NCI-H2107 (cell line): ENCODE data around the gene KNDC1.
"Not testable (repeated sequence)": the region's sequence is repeated elsewhere in the genome, so short reads cannot be mapped to it uniquely, and the experiment has no call there.

Source experiments
- DNase-seq: peaks from one replicate; lab custom pipeline; 2025; lab: John Stamatoyannopoulos, UW

Gene KNDC1

GRCh38 chr10:133161486-133162109, 1.6 kb downstream of the KNDC1 start:
- DNase-seq: no peak

GRCh38 chr10:133162178-133162909, 2.3 kb downstream of the KNDC1 start:
- DNase-seq: no peak

- no peak for DNase-seq
These were observed 3.2 kb downstream of the KNDC1 start for GRCh38 chr10:133162910-133163856.

- DNase-seq: no peak
These were observed 4.1 kb downstream of the KNDC1 start for GRCh38 chr10:133163889-133164815.

GRCh38 chr10:133164816-133165555, 5.0 kb downstream of the KNDC1 start:
- DNase-seq: no peak

- no peak for DNase-seq
These were observed 5.8 kb downstream of the KNDC1 start for GRCh38 chr10:133165556-133166503.

GRCh38 chr10:133166504-133166827, 6.4 kb downstream of the KNDC1 start:
- no peak for DNase-seq

- no peak for DNase-seq
These were observed 7.0 kb downstream of the KNDC1 start for GRCh38 chr10:133166828-133167692.

- no peak for DNase-seq
These were observed 7.9 kb downstream of the KNDC1 start for GRCh38 chr10:133167693-133168616.

- DNase-seq: no peak
These were observed 8.6 kb downstream of the KNDC1 start for GRCh38 chr10:133168617-133169031.

- DNase-seq: no peak
These were observed 9.3 kb downstream of the KNDC1 start for GRCh38 chr10:133169173-133169947.

- no peak for DNase-seq
These were observed 10.1 kb downstream of the KNDC1 start for GRCh38 chr10:133170092-133170491.

- no peak for DNase-seq
These were observed 14.0 kb downstream of the KNDC1 start for GRCh38 chr10:133173860-133174640.

GRCh38 chr10:133174689-133175263, 14.8 kb downstream of the KNDC1 start:
- DNase-seq: no peak

GRCh38 chr10:133175624-133176023, 15.6 kb downstream of the KNDC1 start:
- DNase-seq: not testable (repeated sequence)

GRCh38 chr10:133176546-133176945, 16.5 kb downstream of the KNDC1 start:
- DNase-seq: no peak
